ENCODE measurements around the gene MAPK1. TPM values are rescaled to one million over a fixed set of nuclear protein-coding genes. Genes with fewer than 3 reads are reported as not detected.
"Not testable (repeated sequence)": the region's sequence is repeated elsewhere in the genome, so short reads cannot be mapped to it uniquely, and the experiment has no call there.

Gene MAPK1
- total RNA-seq, 1 experiment from 2014 or later: 49.9 TPM

GRCh38 chr22:21882754-21883333 lies 15.4 kb upstream of the MAPK1 start:
- not testable (repeated sequence) for DNase-seq (ENCODE audit: low read depth)

- DNase-seq (ENCODE audit: low read depth): no peak
Measured at GRCh38 chr22:21881841-21882753, 14.7 kb upstream of the MAPK1 start.

GRCh38 chr22:21876486-21877176 lies 9.2 kb upstream of the MAPK1 start:
- peak; percentile 36 for DNase-seq (ENCODE audit: low read depth)

- DNase-seq (ENCODE audit: low read depth): not testable (repeated sequence)
Measured at GRCh38 chr22:21874953-21875352, 7.5 kb upstream of the MAPK1 start.

GRCh38 chr22:21873619-21874018 lies 6.2 kb upstream of the MAPK1 start:
- no peak for DNase-seq (ENCODE audit: low read depth)

- not testable (repeated sequence) for DNase-seq (ENCODE audit: low read depth)
Measured at GRCh38 chr22:21872741-21873140, 5.3 kb upstream of the MAPK1 start.

- no peak for DNase-seq (ENCODE audit: low read depth)
Measured at GRCh38 chr22:21868651-21869050, 1.2 kb upstream of the MAPK1 start.

GRCh38 chr22:21866833-21867527 lies 465 bp downstream of the MAPK1 start:
- DNase-seq (ENCODE audit: low read depth): peak; percentile 20

GRCh38 chr22:21865041-21865440 lies 2.4 kb downstream of the MAPK1 start:
- DNase-seq (ENCODE audit: low read depth): peak; percentile 85

GRCh38 chr22:21862386-21863245 lies 4.8 kb downstream of the MAPK1 start:
- no peak for DNase-seq (ENCODE audit: low read depth)

GRCh38 chr22:21861851-21862250 lies 5.6 kb downstream of the MAPK1 start:
- no peak for DNase-seq (ENCODE audit: low read depth)

- DNase-seq (ENCODE audit: low read depth): no peak
Measured at GRCh38 chr22:21861264-21861848, 6.1 kb downstream of the MAPK1 start.

GRCh38 chr22:21860491-21861039 lies 6.9 kb downstream of the MAPK1 start:
- no peak for DNase-seq (ENCODE audit: low read depth)

- no peak for DNase-seq (ENCODE audit: low read depth)
Measured at GRCh38 chr22:21858025-21858764, 9.2 kb downstream of the MAPK1 start.

- no peak for DNase-seq (ENCODE audit: low read depth)
Measured at GRCh38 chr22:21857481-21857914, 9.9 kb downstream of the MAPK1 start.

GRCh38 chr22:21856868-21857267 lies 10.6 kb downstream of the MAPK1 start:
- no peak for DNase-seq (ENCODE audit: low read depth)

GRCh38 chr22:21856197-21856596 lies 11.2 kb downstream of the MAPK1 start:
- DNase-seq (ENCODE audit: low read depth): no peak

- DNase-seq (ENCODE audit: low read depth): no peak
Measured at GRCh38 chr22:21855676-21856075, 11.8 kb downstream of the MAPK1 start.

- no peak for DNase-seq (ENCODE audit: low read depth)
Measured at GRCh38 chr22:21850660-21851059, 16.8 kb downstream of the MAPK1 start.
